Measurements from ENCODE around the gene LARP4B. TPM values are rescaled to one million over a fixed set of nuclear protein-coding genes. Genes with fewer than 3 reads are reported as not detected.

Gene LARP4B
- total and polyA plus RNA-seq, 2 donors (not counting 3 experiments of a cell fraction or from before 2014, with no cell fraction given): 27.4 to 101 TPM

DNA sequence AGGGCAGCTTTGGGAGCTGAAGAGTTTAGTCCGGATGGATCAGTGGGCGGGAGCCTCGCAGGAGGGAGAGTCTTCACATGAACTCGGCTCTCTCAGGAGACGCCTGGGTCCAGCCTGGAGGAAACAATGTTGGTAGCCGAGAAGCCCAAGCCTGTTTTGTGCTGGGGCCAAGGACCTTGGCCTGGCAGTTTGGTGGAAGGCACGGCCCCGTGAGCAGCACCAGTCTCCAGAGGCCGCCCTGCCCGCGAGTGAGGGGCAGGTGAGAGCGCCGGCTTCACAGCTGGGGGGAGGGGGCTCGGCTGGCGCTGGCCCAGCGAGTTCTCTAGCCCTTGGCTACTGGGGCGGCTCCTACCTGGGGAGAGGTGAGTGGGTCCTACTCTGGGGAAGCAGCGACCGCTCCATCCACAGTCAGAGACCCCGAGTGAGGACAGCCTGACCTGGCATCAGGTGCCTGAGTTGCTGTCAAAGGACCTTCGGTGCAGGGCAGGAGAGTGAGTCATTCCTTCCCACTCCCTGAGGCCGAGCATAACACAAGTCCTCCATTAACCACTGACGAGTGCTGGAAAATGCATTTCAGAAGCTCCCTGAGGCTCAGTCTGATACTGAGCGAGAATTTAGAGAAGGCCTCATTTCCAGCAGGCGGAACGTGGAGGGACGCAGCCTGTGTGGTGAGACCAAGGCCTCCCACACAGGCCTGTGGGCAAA, 152.7 kb downstream of the LARP4B start:
- H3K79me2 ChIP-seq (ENCODE audit: control insufficient read depth, insufficient read depth, low read length): no peaks in the 10 kb centered on the region
- TF ChIP-seq POLR2AphosphoS5 (IDR thresholded peaks at IDR 0.05; ENCODE audit: insufficient read depth, low read depth, low read length) (no peak), MYC (IDR thresholded peaks at IDR 0.05; ENCODE audit: low read depth, low read length) (no peak), FOS (IDR thresholded peaks at IDR 0.05; ENCODE audit: borderline replicate concordance, insufficient read depth, low read length) (no peak), EZH2 (IDR thresholded peaks at IDR 0.05; ENCODE audit: borderline replicate concordance, low read depth, low read length, severe bottlenecking) (no peak), POLR2A (IDR thresholded peaks at IDR 0.05; ENCODE audit: low read depth, low read length) (no peak), JUN (IDR thresholded peaks at IDR 0.05; ENCODE audit: borderline replicate concordance, insufficient read depth, insufficient read length, low read depth) (no peak), GATA2 (IDR thresholded peaks at IDR 0.05; ENCODE audit: insufficient read depth, insufficient read length, low read depth, low read length) (no peak)
- TF ChIP-seq, protein P1, sequence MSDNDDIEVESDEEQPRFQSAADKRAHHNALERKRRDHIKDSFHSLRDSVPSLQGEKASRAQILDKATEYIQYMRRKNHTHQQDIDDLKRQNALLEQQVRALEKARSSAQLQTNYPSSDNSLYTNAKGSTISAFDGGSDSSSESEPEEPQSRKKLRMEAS (IDR thresholded peaks at IDR 0.05; ENCODE audit: insufficient read depth, insufficient read length): no peak
- TF ChIP-seq, protein P2, sequence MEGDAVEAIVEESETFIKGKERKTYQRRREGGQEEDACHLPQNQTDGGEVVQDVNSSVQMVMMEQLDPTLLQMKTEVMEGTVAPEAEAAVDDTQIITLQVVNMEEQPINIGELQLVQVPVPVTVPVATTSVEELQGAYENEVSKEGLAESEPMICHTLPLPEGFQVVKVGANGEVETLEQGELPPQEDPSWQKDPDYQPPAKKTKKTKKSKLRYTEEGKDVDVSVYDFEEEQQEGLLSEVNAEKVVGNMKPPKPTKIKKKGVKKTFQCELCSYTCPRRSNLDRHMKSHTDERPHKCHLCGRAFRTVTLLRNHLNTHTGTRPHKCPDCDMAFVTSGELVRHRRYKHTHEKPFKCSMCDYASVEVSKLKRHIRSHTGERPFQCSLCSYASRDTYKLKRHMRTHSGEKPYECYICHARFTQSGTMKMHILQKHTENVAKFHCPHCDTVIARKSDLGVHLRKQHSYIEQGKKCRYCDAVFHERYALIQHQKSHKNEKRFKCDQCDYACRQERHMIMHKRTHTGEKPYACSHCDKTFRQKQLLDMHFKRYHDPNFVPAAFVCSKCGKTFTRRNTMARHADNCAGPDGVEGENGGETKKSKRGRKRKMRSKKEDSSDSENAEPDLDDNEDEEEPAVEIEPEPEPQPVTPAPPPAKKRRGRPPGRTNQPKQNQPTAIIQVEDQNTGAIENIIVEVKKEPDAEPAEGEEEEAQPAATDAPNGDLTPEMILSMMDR (IDR thresholded peaks at IDR 0.05; ENCODE audit: extremely low read depth in 1 of 2, insufficient read depth in 1 of 2, low read depth in 1 of 2, low read length in 2 of 2): no peak
- no peaks in the 10 kb centered on the region for H3K9me3 ChIP-seq (replicated peaks; ENCODE audit: control insufficient read depth, insufficient read depth, low read length)
- no peak for FAIRE-seq
- no peak for DNase-seq (ENCODE audit: low read depth, low spot score)
- no peak overlapping the region for H3K4me3 ChIP-seq (replicated peaks in 1 of 3; ENCODE audit: insufficient read depth in 1 of 3, low read depth in 1 of 3, low read length in 3 of 3)
- H3K36me3 ChIP-seq (ENCODE audit: control insufficient read depth in 2 of 2, extremely low read depth in 1 of 2, insufficient read depth in 2 of 2, low read length in 2 of 2): no peaks in the 10 kb centered on the region
- H3K27ac ChIP-seq (ENCODE audit: insufficient read depth, low read depth, low read length): no peak overlapping the region
- no peak overlapping the region for H2AFZ ChIP-seq (ENCODE audit: low read depth, low read length)
- H3K9ac ChIP-seq (replicated peaks; ENCODE audit: extremely low read depth, insufficient read depth, low read length): no peak overlapping the region
- dilution Hi-C loops (cut with MboI; ENCODE audit: extremely low pct_ligation_motif_present, low sequenced_read_pairs) (no loop called here), intact Hi-C loops (cut with micrococcal nuclease) (no loop called here)
- no peaks in the 10 kb centered on the region for H3K4me1 ChIP-seq (ENCODE audit: control insufficient read depth, extremely low read depth, insufficient read depth, low read length)
- no peaks in the 10 kb centered on the region for H3K27me3 ChIP-seq (ENCODE audit: control insufficient read depth in 2 of 2, insufficient read depth in 2 of 2, low read length in 2 of 2)
- no TSS peak for BruUV-seq (replicated peaks)
- no peak overlapping the region for H3K4me2 ChIP-seq (ENCODE audit: insufficient read depth, low read length)
- no peaks in the 10 kb centered on the region for H4K20me1 ChIP-seq (replicated peaks; ENCODE audit: control insufficient read depth, extremely low read depth, insufficient read depth, low read length)
- ChIA-PET CTCF (no interaction called here), POLR2A (no interaction called here)
- H3K9me1 ChIP-seq (replicated peaks; ENCODE audit: control insufficient read depth, extremely low read depth, insufficient read depth, low read length): no peaks in the 10 kb centered on the region

Data from endothelial cell of umbilical vein (primary cell).